Neutrophil (primary cell): ENCODE data around the gene GALM.
"Not testable (repeated sequence)": the region's sequence is repeated elsewhere in the genome, so short reads cannot be mapped to it uniquely, and the experiment has no call there.

Experiments used
- H3K27ac ChIP-seq: fragments of 200-600 bp; sonication (generic); 2 replicates; pipeline ENCODE4 v1.5.1; 2016; ENCODE audit warnings: mild to moderate bottlenecking, moderate library complexity
- H3K27me3 ChIP-seq: fragments of 200-600 bp; sonication (generic); 2 replicates; pipeline ENCODE4 v1.6.0; 2016; ENCODE audit warnings: mild to moderate bottlenecking
- H3K36me3 ChIP-seq: fragments of 200-600 bp; sonication (generic); 2 replicates; pipeline ENCODE4 v1.5.1; 2017
- H3K4me1 ChIP-seq, 2 experiments: fragments of 200-600 bp in 1 of 2; sonication (generic) in 1 of 2; 1 replicate in 1 of 2; 2 replicates in 1 of 2; pipeline versions ENCODE4 v1.5.1 to v1.6.1; 2013 to 2016; ENCODE audit warnings: low read depth in 1 of 2, low read length in 1 of 2, mild to moderate bottlenecking in 1 of 2, moderate library complexity in 1 of 2; ENCODE audit not compliant: control insufficient read depth in 1 of 2, insufficient read depth in 1 of 2
- H3K4me3 ChIP-seq, 2 experiments: fragments of 200-600 bp in 1 of 2; sonication (generic) in 1 of 2; 1 replicate in 1 of 2; 2 replicates in 1 of 2; pipeline ENCODE4 v1.5.1; 2013 to 2016; ENCODE audit warnings: low read depth in 1 of 2, low read length in 1 of 2, mild to moderate bottlenecking in 1 of 2, moderate library complexity in 1 of 2
- H3K9me3 ChIP-seq: fragments of 200-600 bp; sonication (generic); 2 replicates; pipeline ENCODE4 v1.5.1; 2016
- TF ChIP-seq, protein P1 (sequence below): fragments of 200-600 bp; sonication (generic); IDR thresholded peaks from 2 replicates; pipeline ENCODE4 v1.5.1; 2016; ENCODE audit warnings: antibody characterized with exemption

GALM gene

DNA sequence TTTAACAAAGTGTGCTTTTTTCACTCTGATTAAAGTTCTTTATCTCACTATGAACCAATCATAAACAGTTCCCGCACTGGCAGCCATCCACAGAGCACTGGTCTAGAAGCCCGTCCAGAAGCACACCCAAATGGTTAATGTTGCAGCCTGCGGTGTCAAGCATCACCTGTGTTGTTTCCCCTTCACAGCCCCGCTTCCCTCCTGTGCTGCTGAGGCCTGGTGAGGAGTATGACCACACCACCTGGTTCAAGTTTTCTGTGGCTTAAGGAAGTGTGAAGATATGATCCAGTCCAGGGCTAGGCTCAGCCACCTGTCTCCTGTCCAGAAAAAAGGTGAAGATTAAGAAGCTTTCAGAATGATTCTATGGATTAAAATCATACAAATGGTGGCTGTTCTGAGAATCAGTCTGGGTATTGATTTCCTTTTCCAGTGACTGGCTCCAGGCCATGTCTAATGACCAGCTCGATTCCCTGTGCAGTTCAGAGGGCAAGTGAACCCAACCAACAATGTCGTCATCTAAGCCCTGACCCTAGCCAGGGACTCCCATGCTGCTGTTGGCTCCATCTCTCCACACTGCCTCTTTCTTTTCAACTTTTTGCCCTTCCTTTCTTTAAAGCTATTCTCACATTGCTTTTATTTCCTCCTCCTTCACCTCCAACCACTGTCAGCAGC is 67.5 kb downstream of the GALM start:
- Histone ChIP-seq H3K27me3 (no peaks in the 10 kb centered on the region), H3K4me3 (no peak overlapping the region), H3K27ac (no peak overlapping the region), H3K9me3 (no peaks in the 10 kb centered on the region), H3K4me1 (peaks cover 16 to 20% of the 10 kb centered on the region in 2 experiments), H3K36me3 (peaks cover 44% of the 10 kb centered on the region)
- TF ChIP-seq, protein P1, sequence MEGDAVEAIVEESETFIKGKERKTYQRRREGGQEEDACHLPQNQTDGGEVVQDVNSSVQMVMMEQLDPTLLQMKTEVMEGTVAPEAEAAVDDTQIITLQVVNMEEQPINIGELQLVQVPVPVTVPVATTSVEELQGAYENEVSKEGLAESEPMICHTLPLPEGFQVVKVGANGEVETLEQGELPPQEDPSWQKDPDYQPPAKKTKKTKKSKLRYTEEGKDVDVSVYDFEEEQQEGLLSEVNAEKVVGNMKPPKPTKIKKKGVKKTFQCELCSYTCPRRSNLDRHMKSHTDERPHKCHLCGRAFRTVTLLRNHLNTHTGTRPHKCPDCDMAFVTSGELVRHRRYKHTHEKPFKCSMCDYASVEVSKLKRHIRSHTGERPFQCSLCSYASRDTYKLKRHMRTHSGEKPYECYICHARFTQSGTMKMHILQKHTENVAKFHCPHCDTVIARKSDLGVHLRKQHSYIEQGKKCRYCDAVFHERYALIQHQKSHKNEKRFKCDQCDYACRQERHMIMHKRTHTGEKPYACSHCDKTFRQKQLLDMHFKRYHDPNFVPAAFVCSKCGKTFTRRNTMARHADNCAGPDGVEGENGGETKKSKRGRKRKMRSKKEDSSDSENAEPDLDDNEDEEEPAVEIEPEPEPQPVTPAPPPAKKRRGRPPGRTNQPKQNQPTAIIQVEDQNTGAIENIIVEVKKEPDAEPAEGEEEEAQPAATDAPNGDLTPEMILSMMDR, result no peak

DNA sequence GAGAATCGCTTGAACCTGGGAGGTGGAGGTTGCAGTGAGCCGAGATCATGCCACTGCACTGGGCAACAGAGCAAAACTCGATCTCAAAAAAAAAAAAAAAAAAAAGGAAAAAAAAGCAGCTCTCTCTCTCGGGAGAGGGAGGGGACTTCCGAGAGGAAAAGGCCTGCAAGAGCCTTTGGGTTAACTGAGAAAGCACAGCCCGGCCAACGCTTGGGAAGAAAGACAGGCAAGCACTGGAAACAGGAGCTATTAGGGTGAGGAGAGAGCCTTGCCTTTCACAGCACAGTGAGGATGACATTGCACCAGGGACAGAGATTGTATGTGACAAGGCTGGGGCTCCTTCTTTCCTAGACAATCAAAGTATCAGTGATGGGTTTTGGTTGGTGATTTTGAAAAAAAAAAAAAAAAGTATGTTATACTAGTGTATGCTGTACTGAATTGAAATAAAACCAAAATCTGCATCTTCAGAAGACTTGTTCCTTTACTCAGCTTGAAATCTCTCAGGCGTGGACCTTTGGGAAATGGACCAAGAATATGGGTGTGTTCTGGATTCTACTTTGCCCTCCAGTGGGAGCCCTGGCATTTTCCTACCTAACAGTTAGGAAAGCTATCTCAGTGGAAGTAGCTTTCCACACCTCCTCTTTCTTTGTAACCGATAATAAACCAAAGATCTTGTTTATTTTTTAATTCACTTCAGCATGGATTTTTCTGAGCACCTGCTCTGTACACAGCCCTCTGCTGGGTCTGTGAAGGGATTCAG is 68.6 kb downstream of the GALM start:
- Histone ChIP-seq H3K27ac (no peak overlapping the region), H3K4me1 (peaks cover 16 to 20% of the 10 kb centered on the region in 2 experiments), H3K4me3 (no peak overlapping the region), H3K27me3 (no peaks in the 10 kb centered on the region), H3K9me3 (no peaks in the 10 kb centered on the region), H3K36me3 (peaks cover 44% of the 10 kb centered on the region)
- TF ChIP-seq, protein P1, result no peak

DNA sequence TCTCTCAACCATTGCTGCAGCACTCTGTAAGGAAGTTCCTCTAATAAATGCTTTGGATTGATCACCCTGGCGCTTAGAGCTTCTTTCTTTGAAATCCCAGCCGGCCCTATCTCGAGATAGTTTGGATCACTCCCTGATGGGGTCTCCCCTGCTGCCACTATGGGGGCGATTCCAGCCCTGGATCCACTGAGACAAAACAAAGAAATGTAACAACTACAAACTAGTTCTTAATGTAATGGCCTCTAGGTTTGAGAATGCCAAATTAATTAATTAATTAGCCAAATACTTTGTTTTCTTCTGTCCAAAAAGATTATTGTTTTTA is 70.0 kb downstream of the GALM start:
- no peak overlapping the region for H3K27ac ChIP-seq
- H3K4me3 ChIP-seq, result no peak overlapping the region
- H3K27me3 ChIP-seq, result no peaks in the 10 kb centered on the region
- H3K9me3 ChIP-seq, result no peaks in the 10 kb centered on the region
- TF ChIP-seq, protein P1, result no peak
- peaks cover 32% of the 10 kb centered on the region for H3K36me3 ChIP-seq
- H3K4me1 ChIP-seq, result peaks cover 16 to 20% of the 10 kb centered on the region in 2 experiments

DNA sequence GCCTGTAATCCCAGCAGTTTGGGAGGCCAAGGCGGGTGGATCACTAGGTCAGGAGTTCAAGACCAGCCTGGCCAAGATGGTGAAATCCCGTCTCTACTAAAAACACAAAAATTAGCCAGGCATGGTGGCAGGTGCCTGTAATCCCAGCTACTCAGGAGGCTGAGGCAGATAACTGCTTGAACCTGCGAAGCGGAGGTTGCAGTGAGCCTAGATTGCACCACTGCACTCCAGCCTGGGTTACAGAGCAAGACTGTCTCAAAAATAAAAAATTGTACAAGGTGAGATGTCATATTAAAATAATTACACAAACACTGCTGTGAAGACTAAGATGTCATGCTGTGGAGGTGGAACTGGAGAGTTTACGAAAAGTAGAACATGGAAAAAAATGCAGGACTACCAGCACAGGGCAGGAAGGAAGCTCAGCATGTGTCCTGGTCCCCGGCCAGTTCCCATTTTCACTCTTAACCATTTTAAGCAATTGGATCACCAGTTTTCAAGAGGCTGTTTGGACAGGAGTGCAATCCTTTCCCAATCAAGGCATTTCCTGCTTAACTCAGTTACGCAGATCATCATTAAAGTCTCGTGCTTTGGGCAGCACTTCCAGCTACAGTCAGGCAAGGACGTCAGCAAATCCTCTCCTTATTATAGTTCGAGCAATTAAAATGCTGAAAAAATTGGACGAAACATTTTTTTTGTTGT is 71.2 kb downstream of the GALM start:
- H3K4me3 ChIP-seq, H3K9me3 ChIP-seq, H3K27me3 ChIP-seq: not testable (repeated sequence)
- Histone ChIP-seq H3K36me3 (peaks cover 23% of the 10 kb centered on the region), H3K4me1 (peaks cover 16 to 20% of the 10 kb centered on the region in 2 experiments), H3K27ac (peak overlapping the region; percentile 61)

DNA sequence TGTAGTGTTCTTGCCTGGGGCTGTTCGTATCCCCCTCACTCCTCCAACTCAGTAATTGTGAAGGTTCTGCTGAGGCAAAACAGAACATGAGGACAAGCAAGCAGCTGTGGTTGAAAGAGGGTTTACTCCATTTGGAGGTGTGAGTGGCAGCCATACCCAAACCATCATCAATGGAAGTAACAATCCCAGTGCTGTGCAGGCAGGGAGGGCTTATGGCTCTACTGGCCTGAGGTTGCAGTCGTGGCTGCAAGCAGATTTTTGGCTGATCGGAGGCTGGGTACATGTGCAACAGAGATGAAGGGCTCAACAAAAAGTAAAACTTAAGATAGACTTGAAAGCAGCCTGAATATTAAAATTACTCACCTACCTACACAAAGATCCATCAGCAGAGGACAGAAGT is 72.0 kb downstream of the GALM start:
- Histone ChIP-seq H3K4me3 (no peak overlapping the region), H3K27me3 (no peaks in the 10 kb centered on the region), H3K36me3 (peaks cover 20% of the 10 kb centered on the region), H3K4me1 (peaks cover 16 to 20% of the 10 kb centered on the region in 2 experiments), H3K9me3 (no peaks in the 10 kb centered on the region), H3K27ac (peak overlapping the region; percentile 61)
- TF ChIP-seq, protein P1, result no peak

DNA sequence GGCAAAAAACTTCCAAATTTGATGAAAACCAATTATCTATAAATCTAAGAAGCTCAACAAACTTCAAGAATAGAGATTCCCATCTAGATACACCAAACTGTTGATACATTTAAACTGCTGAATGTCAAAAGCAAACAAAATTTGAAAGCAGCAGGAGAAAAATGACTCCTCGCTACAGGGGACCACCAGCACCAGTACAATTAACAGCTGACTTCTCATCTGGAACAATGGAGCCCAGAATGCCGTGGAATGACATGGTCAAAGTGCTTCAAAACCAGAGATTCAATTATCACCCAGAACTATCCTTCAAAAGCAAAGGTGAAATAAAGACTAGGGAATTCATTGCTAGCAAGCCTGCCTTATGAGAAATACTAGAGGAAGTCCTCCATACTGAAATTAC is 73.6 kb downstream of the GALM start:
- peaks cover 26% of the 10 kb centered on the region for H3K36me3 ChIP-seq
- H3K4me1 ChIP-seq, result peaks cover 16 to 20% of the 10 kb centered on the region in 2 experiments
- TF ChIP-seq, protein P1, result no peak

More for the DNA sequence above, 73.6 kb downstream of the GALM start:
- Histone ChIP-seq H3K27ac (no peak overlapping the region), H3K27me3 (no peaks in the 10 kb centered on the region), H3K9me3 (no peaks in the 10 kb centered on the region), H3K4me3 (no peak overlapping the region)
